Endothelial cell of umbilical vein (primary cell): ENCODE results near the gene RIN2. TPM values are rescaled to one million over a fixed set of nuclear protein-coding genes. Genes with fewer than 3 reads are reported as not detected.

ENCODE experiments used
- BruUV-seq: library from RNA; stranded (reverse); fragments of 400-500 nt; replicated peaks from 2 replicates; lab custom pipeline; 2021; lab: Mats Ljungman, UMichigan
- CTCF ChIA-PET: fragments of 300-600, 350-600 bp; sonication (Branson Sonifier 250); formaldehyde crosslinking; loops from one replicate; lab custom pipeline; 2021; ENCODE audit warnings: antibody characterized with exemption, inconsistent platforms; lab: Charles Lee
- POLR2A ChIA-PET: fragments of 300-600, 350-600 bp; sonication (Branson Sonifier 250); formaldehyde crosslinking; loops from one replicate; lab custom pipeline; 2021; ENCODE audit warnings: antibody characterized with exemption, inconsistent platforms; lab: Charles Lee
- DNase-seq: peaks from one replicate; pipeline ENCODE4 v3.0.0-alpha.2; 2011; ENCODE audit warnings: low read depth, low spot score
- FAIRE-seq: peaks from 2 replicates; lab custom pipeline; 2011; peaks lifted over from hg19 to GRCh38; lab: Jason Lieb, UNC
- H2AFZ ChIP-seq: 2 replicates; pipeline ENCODE4 v1.6.0; 2012; ENCODE audit warnings: low read depth, low read length, control low read depth, inconsistent platforms
- H3K27ac ChIP-seq: 2 replicates; pipeline ENCODE4 v1.5.1; 2011; ENCODE audit warnings: low read depth, mild to moderate bottlenecking, control low read depth, low read length, moderate library complexity; ENCODE audit not compliant: insufficient read depth
- H3K27me3 ChIP-seq, 2 experiments: 2 replicates each; pipeline versions ENCODE4 v1.6.0 to v1.6.1; 2011; ENCODE audit warnings: low read length in 2 of 2, mixed read lengths in 1 of 2; ENCODE audit not compliant: control insufficient read depth in 2 of 2, insufficient read depth in 2 of 2
- H3K36me3 ChIP-seq, 2 experiments: 2 replicates in 1 of 2; 3 replicates in 1 of 2; pipeline ENCODE4 v1.5.1; 2011; ENCODE audit warnings: low read length in 2 of 2, mild to moderate bottlenecking in 1 of 2, moderate library complexity in 1 of 2; ENCODE audit not compliant: control insufficient read depth in 2 of 2, insufficient read depth in 2 of 2; ENCODE audit errors: extremely low read depth in 1 of 2
- H3K4me1 ChIP-seq: 3 replicates; pipeline ENCODE4 v1.5.1; 2011; ENCODE audit warnings: mild to moderate bottlenecking, low read length; ENCODE audit not compliant: control insufficient read depth, insufficient read depth; ENCODE audit errors: extremely low read depth
- H3K4me2 ChIP-seq: 2 replicates; pipeline ENCODE4 v1.6.1; 2011; ENCODE audit warnings: low read length, control low read depth, mixed read lengths; ENCODE audit not compliant: insufficient read depth
- H3K4me3 ChIP-seq, 3 experiments: fragments of 200-600 bp in 1 of 3; sonication (generic), shearing (Covaris generic) in 1 of 3; replicated peaks in 1 of 3; 2 replicates each; pipeline ENCODE4 v1.5.1; 2011 to 2016; ENCODE audit warnings: control low read depth in 3 of 3, low read length in 3 of 3, mild to moderate bottlenecking in 2 of 3, inconsistent platforms in 1 of 3, low read depth in 1 of 3, moderate library complexity in 1 of 3; ENCODE audit not compliant: insufficient read depth in 1 of 3
- H3K79me2 ChIP-seq: 2 replicates; pipeline ENCODE4 v1.6.0; 2012; ENCODE audit warnings: low read length, inconsistent platforms; ENCODE audit not compliant: control insufficient read depth, insufficient read depth
- H3K9ac ChIP-seq: replicated peaks from 2 replicates; pipeline ENCODE3; 2011; ENCODE audit warnings: low read length, control low read depth; ENCODE audit not compliant: insufficient read depth; ENCODE audit errors: extremely low read depth
- H3K9me1 ChIP-seq: replicated peaks from 3 replicates; pipeline ENCODE4 v1.6.0; 2011; ENCODE audit warnings: mild to moderate bottlenecking, low read length; ENCODE audit not compliant: control insufficient read depth, insufficient read depth; ENCODE audit errors: extremely low read depth
- H3K9me3 ChIP-seq: replicated peaks from 2 replicates; pipeline ENCODE4 v1.5.1; 2012; ENCODE audit warnings: low read length, inconsistent platforms; ENCODE audit not compliant: control insufficient read depth, insufficient read depth
- H4K20me1 ChIP-seq: replicated peaks from 2 replicates; pipeline ENCODE3; 2011; ENCODE audit warnings: mild to moderate bottlenecking, low read length; ENCODE audit not compliant: control insufficient read depth, insufficient read depth; ENCODE audit errors: extremely low read depth
- EZH2 ChIP-seq: IDR thresholded peaks from 2 replicates; pipeline ENCODE4 v1.6.1; 2012; ENCODE audit warnings: borderline replicate concordance, low read depth, mild to moderate bottlenecking, moderate library complexity, low read length, inconsistent platforms; ENCODE audit not compliant: severe bottlenecking
- FOS ChIP-seq: IDR thresholded peaks from 2 replicates; pipeline ENCODE4 v1.6.1; 2011; ENCODE audit warnings: mild to moderate bottlenecking, low read length, moderate library complexity, borderline replicate concordance; ENCODE audit not compliant: insufficient read depth
- GATA2 ChIP-seq: IDR thresholded peaks from 2 replicates; pipeline ENCODE4 v1.7.0; 2011; ENCODE audit warnings: low read depth, mild to moderate bottlenecking, moderate library complexity, mixed read lengths, low read length; ENCODE audit not compliant: insufficient read length, insufficient read depth
- JUN ChIP-seq: IDR thresholded peaks from 2 replicates; pipeline ENCODE4 v1.6.1; 2011; ENCODE audit warnings: borderline replicate concordance, low read depth; ENCODE audit not compliant: insufficient read length, insufficient read depth
- MAX ChIP-seq: IDR thresholded peaks from 2 replicates; pipeline ENCODE4 v1.6.1; 2011; ENCODE audit not compliant: insufficient read depth, insufficient read length
- MYC ChIP-seq: IDR thresholded peaks from one replicate; pipeline ENCODE4 v1.6.1; 2011; ENCODE audit warnings: mild to moderate bottlenecking, low read depth, low read length
- POLR2A ChIP-seq: IDR thresholded peaks from 2 replicates; pipeline ENCODE4 v1.6.1; 2012; ENCODE audit warnings: low read depth, mild to moderate bottlenecking, control low read depth, low read length
- POLR2AphosphoS5 ChIP-seq: IDR thresholded peaks from 2 replicates; pipeline ENCODE4 v1.6.1; 2012; ENCODE audit warnings: low read depth, mild to moderate bottlenecking, control low read depth, low read length, moderate library complexity; ENCODE audit not compliant: insufficient read depth
- dilution Hi-C: fragments of 300-500 bp; cut with MboI; formaldehyde crosslinking; loops from one replicate; pipeline ENCODE4 v1.15.0; 2019; ENCODE audit warnings: low sequenced_read_pairs; ENCODE audit not compliant: extremely low pct_ligation_motif_present
- intact Hi-C: fragments of 100-400 bp; cut with micrococcal nuclease; formaldehyde crosslinking; loops from one replicate; pipeline ENCODE4 v1.10.0; 2022
- polyA plus RNA-seq, 4 experiments: library from polyadenylated mRNA; depleted of rRNA in 3 of 4; stranded (reverse) in 3 of 4; unstranded in 1 of 4; fragments of >200 nt; gene quantifications; 2 replicates each; pipeline versions ENCODE4 v1.2.1 to v1.2.3, GENCODE V29; 2011 to 2012; ENCODE audit warnings: missing spikeins in 1 of 4
- total RNA-seq: library from RNA; stranded (reverse); gene quantifications from 2 replicates; pipeline ENCODE4 v1.2.3, GENCODE V29; 2021
- TF ChIP-seq, protein P1 (sequence below), 2 donors: IDR thresholded peaks; 1 replicate in 1 of 2; 2 replicates in 1 of 2; pipeline ENCODE4 v1.5.1; 2011; ENCODE audit warnings: low read length in 2 of 2, mild to moderate bottlenecking in 2 of 2, moderate library complexity in 2 of 2, control low read depth in 1 of 2, inconsistent platforms in 1 of 2, low read depth in 1 of 2; ENCODE audit not compliant: insufficient read depth in 1 of 2; ENCODE audit errors: extremely low read depth in 1 of 2

RIN2 gene
- total and polyA plus RNA-seq, 2 donors (not counting 3 experiments of a cell fraction or from before 2014, with no cell fraction given), result 22.6 to 119 TPM

- Histone ChIP-seq H3K27ac (no peak overlapping the region), H3K27me3 (no peaks in the 10 kb centered on the region), H4K20me1 (no peaks in the 10 kb centered on the region), H3K9me3 (no peaks in the 10 kb centered on the region), H3K9me1 (no peaks in the 10 kb centered on the region), H3K4me2 (no peak overlapping the region), H3K36me3 (no peaks in the 10 kb centered on the region), H2AFZ (no peak overlapping the region), H3K4me3 (no peak overlapping the region), H3K4me1 (peaks cover 3% of the 10 kb centered on the region), H3K79me2 (no peaks in the 10 kb centered on the region), H3K9ac (no peak overlapping the region)
- FAIRE-seq (no peak), DNase-seq (no peak)
- ChIA-PET POLR2A (no interaction called here), CTCF (interaction anchor here (0.7 to 2.4 kb wide), 5 partner anchors 11 to 107 kb away, joined by 3 to 13 read pairs (median 6); no protein-coding TSS in a partner anchor)
- BruUV-seq, result no TSS peak
- no peak for TF ChIP-seq POLR2AphosphoS5
- no peak for TF ChIP-seq EZH2
- no peak for TF ChIP-seq MAX
- no peak for TF ChIP-seq GATA2
- TF ChIP-seq JUN, result no peak
- no peak for TF ChIP-seq POLR2A
- TF ChIP-seq FOS, result no peak
- TF ChIP-seq MYC, result no peak
- TF ChIP-seq, protein P1, sequence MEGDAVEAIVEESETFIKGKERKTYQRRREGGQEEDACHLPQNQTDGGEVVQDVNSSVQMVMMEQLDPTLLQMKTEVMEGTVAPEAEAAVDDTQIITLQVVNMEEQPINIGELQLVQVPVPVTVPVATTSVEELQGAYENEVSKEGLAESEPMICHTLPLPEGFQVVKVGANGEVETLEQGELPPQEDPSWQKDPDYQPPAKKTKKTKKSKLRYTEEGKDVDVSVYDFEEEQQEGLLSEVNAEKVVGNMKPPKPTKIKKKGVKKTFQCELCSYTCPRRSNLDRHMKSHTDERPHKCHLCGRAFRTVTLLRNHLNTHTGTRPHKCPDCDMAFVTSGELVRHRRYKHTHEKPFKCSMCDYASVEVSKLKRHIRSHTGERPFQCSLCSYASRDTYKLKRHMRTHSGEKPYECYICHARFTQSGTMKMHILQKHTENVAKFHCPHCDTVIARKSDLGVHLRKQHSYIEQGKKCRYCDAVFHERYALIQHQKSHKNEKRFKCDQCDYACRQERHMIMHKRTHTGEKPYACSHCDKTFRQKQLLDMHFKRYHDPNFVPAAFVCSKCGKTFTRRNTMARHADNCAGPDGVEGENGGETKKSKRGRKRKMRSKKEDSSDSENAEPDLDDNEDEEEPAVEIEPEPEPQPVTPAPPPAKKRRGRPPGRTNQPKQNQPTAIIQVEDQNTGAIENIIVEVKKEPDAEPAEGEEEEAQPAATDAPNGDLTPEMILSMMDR (IDR thresholded peaks at IDR 0.05; ENCODE audit: extremely low read depth in 1 of 2, insufficient read depth in 1 of 2, low read depth in 1 of 2, low read length in 2 of 2), result no peak
- intact Hi-C loops, result no loop called here
- dilution Hi-C loops, result no loop called here
Measured at GRCh38 chr20:19769507-19769906, 11.4 kb downstream of the RIN2 start.
